Endodermal cell (in vitro differentiated cells): ENCODE measurements around the gene RPL10A. TPM values are rescaled to one million over a fixed set of nuclear protein-coding genes. Genes with fewer than 3 reads are reported as not detected.

ENCODE experiments used
- DNase-seq: peaks from one replicate; pipeline ENCODE4 v3.0.0-alpha.2; 2017
- H3K27ac ChIP-seq: 2 replicates; pipeline ENCODE4 v1.5.1; 2013; ENCODE audit warnings: mild to moderate bottlenecking, low read depth, low read length, moderate library complexity
- H3K27me3 ChIP-seq: 2 replicates; pipeline ENCODE4 v1.6.1; 2013; ENCODE audit warnings: mild to moderate bottlenecking, low read length, moderate library complexity; ENCODE audit not compliant: insufficient read depth, control insufficient read depth, poor library complexity, severe bottlenecking
- H3K36me3 ChIP-seq: 2 replicates; pipeline ENCODE4 v1.7.0; 2013; ENCODE audit warnings: mild to moderate bottlenecking, low read length, moderate library complexity; ENCODE audit not compliant: control insufficient read depth, insufficient read depth
- H3K4me1 ChIP-seq: one replicate; pipeline ENCODE4 v1.7.0; 2013; ENCODE audit warnings: low read length; ENCODE audit not compliant: control insufficient read depth, insufficient read depth
- H3K4me3 ChIP-seq: 2 replicates; pipeline ENCODE4 v1.5.1; 2013; ENCODE audit warnings: mild to moderate bottlenecking, low read length, moderate library complexity
- H3K9ac ChIP-seq: 2 replicates; pipeline ENCODE4 v1.6.1; 2013; ENCODE audit warnings: mild to moderate bottlenecking, low read length, moderate library complexity; ENCODE audit not compliant: poor library complexity, severe bottlenecking; ENCODE audit errors: extremely low read depth
- H3K9me3 ChIP-seq: 2 replicates; pipeline ENCODE4 v1.6.1; 2013; ENCODE audit warnings: mild to moderate bottlenecking, low read length, moderate library complexity; ENCODE audit not compliant: control insufficient read depth
- H3K27ac Mint-ChIP-seq: 2 replicates; pipeline ENCODE4 v1.8.0; 2020; ENCODE audit warnings: mixed read lengths
- H3K27me3 Mint-ChIP-seq: 2 replicates; pipeline ENCODE4 v1.8.0; 2021; ENCODE audit warnings: mild to moderate bottlenecking, mixed read lengths; ENCODE audit not compliant: insufficient read depth
- H3K36me3 Mint-ChIP-seq: 2 replicates; pipeline ENCODE4 v1.8.0; 2020; ENCODE audit warnings: low read depth, mixed read lengths
- H3K4me1 Mint-ChIP-seq: 2 replicates; pipeline ENCODE4 v1.8.0; 2020; ENCODE audit warnings: mixed read lengths
- H3K4me3 Mint-ChIP-seq: 2 replicates; pipeline ENCODE4 v1.8.0; 2020; ENCODE audit warnings: mild to moderate bottlenecking, moderate library complexity, mixed read lengths
- H3K9me3 Mint-ChIP-seq: 2 replicates; pipeline ENCODE4 v1.8.0; 2020; ENCODE audit warnings: mild to moderate bottlenecking, mixed read lengths
- CTCF ChIP-seq: fragments of 200-600 bp; sonication (generic); conservative IDR thresholded peaks from 2 replicates; pipeline ENCODE4 v1.5.0; 2021; ENCODE audit warnings: antibody characterized with exemption, mild to moderate bottlenecking
- WGBS, 2 experiments: methylation state at CpG; one replicate each; pipeline versions ENCODE4 v1.1.5 to v1.1.7; 2013; ENCODE audit warnings: missing lambda C conversion rate in 2 of 2, mixed read lengths in 1 of 2; ENCODE audit not compliant: insufficient coverage in 1 of 2, insufficient read length in 1 of 2; 5-methylcytosine and 5-hydroxymethylcytosine counted together
- total RNA-seq, 2 donors: library from RNA; stranded (reverse); fragmentation: NEBNext Ultra II Directional in 1 of 2; extraction: Animal tissue kit (Norgen Biotek cat#: 25700) in 1 of 2; gene quantifications; 2 replicates in 1 of 2; 3 replicates in 1 of 2; pipeline ENCODE4 v1.2.1, GENCODE V29; 2021

RPL10A gene
- total RNA-seq, 2 donors from 2014 or later: 1,411 to 1,652 TPM

DNA sequence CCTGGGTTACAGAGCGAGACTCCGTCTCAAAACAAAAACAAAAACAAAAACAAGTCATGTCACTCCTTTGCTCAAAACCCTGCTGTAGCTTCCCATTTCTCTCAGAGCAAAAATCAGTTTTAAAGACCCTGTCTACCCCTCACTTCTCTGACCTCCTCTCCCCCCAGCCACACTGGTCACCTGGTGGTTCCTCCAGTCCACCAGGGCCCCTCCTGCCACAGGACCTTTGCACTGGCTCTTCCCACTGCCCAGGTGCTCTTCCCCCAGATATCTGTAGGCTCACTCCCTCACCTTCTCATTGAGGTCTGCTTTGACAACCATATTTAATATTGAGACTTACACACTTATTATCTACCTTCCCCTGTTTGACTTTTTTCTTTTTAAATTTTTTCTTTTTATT is 33.6 kb downstream of the RPL10A start:
- Histone ChIP-seq H3K9ac (no peak overlapping the region), H3K4me3 (no peak overlapping the region), H3K9me3 (no peaks in the 10 kb centered on the region), H3K27me3 (no peaks in the 10 kb centered on the region), H3K27ac (no peak overlapping the region), H3K4me1 (peaks cover 3% of the 10 kb centered on the region), H3K36me3 (no peaks in the 10 kb centered on the region)
- H3K9me3 Mint-ChIP-seq: no peaks in the 10 kb centered on the region
- 94 to 100% methylated on average over 1 to 2 of the region's 2 CpGs for WGBS, 2 experiments
- no peaks in the 10 kb centered on the region for H3K36me3 Mint-ChIP-seq
- H3K27me3 Mint-ChIP-seq: peaks cover 28% of the 10 kb centered on the region
- no peak for TF ChIP-seq CTCF
- no peak for DNase-seq
- no peak overlapping the region for H3K4me3 Mint-ChIP-seq
- H3K27ac Mint-ChIP-seq: no peak overlapping the region
- H3K4me1 Mint-ChIP-seq: peaks cover 13% of the 10 kb centered on the region

DNA sequence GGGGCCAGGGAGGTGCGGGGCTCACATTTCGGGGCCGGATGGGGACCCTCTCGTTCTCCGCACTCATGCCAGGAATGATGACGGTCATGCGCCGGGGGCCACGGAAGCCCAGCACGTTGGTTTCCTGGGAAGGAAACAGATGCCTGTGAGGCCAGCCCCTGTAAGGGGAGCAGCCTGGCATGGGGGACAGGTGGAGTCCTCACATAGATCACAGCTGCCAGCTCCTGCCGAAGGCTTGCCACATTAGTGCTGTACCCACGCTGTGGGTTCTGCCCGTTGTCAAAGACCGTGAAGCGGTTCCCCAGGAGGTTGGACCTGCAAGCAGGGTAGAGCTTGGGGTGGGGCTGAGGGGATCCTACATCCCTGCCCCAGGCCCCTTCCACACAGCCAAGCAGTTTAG is 35.3 kb downstream of the RPL10A start:
- DNase-seq: no peak
- no peak for TF ChIP-seq CTCF
- Histone ChIP-seq H3K4me3 (no peak overlapping the region), H3K27me3 (no peaks in the 10 kb centered on the region), H3K27ac (no peak overlapping the region), H3K9me3 (no peaks in the 10 kb centered on the region), H3K36me3 (no peaks in the 10 kb centered on the region), H3K4me1 (peaks cover 3% of the 10 kb centered on the region), H3K9ac (no peak overlapping the region)
- H3K27me3 Mint-ChIP-seq: peaks cover 31% of the 10 kb centered on the region
- peaks cover 11% of the 10 kb centered on the region for H3K4me1 Mint-ChIP-seq
- no peaks in the 10 kb centered on the region for H3K36me3 Mint-ChIP-seq
- WGBS, 2 experiments: 89 to 91% methylated on average over 8 to 15 of the region's 15 CpGs
- no peak overlapping the region for H3K4me3 Mint-ChIP-seq
- H3K27ac Mint-ChIP-seq: no peak overlapping the region
- no peaks in the 10 kb centered on the region for H3K9me3 Mint-ChIP-seq

- Mint-ChIP-seq H3K9me3 (no peaks in the 10 kb centered on the region), H3K27ac (no peak overlapping the region), H3K36me3 (no peaks in the 10 kb centered on the region), H3K27me3 (peaks cover 27% of the 10 kb centered on the region), H3K4me3 (peak overlapping the region; percentile 15), H3K4me1 (peaks cover 2% of the 10 kb centered on the region)
- no peak for TF ChIP-seq CTCF
- no peaks in the 10 kb centered on the region for H3K27me3 ChIP-seq
- peak; percentile 65 for DNase-seq
- H3K4me1 ChIP-seq: no peaks in the 10 kb centered on the region
- H3K27ac ChIP-seq: no peak overlapping the region
- no peak overlapping the region for H3K4me3 ChIP-seq
- 47 to 70% methylated on average over 8 to 21 of the region's 21 CpGs for WGBS, 2 experiments
- H3K36me3 ChIP-seq: no peaks in the 10 kb centered on the region
- no peaks in the 10 kb centered on the region for H3K9me3 ChIP-seq
- no peak overlapping the region for H3K9ac ChIP-seq
These were observed 37.8 kb downstream of the RPL10A start for GRCh38 chr6:35505999-35506412.
